ENCODE results near the gene HNRNPUL2.
"Not testable (repeated sequence)": the region's sequence is repeated elsewhere in the genome, so short reads cannot be mapped to it uniquely, and the experiment has no call there.

GRCh38 chr11:62760867-62761227 is 33.6 kb upstream of the HNRNPUL2 start:
- TF ChIP-seq, protein P1, sequence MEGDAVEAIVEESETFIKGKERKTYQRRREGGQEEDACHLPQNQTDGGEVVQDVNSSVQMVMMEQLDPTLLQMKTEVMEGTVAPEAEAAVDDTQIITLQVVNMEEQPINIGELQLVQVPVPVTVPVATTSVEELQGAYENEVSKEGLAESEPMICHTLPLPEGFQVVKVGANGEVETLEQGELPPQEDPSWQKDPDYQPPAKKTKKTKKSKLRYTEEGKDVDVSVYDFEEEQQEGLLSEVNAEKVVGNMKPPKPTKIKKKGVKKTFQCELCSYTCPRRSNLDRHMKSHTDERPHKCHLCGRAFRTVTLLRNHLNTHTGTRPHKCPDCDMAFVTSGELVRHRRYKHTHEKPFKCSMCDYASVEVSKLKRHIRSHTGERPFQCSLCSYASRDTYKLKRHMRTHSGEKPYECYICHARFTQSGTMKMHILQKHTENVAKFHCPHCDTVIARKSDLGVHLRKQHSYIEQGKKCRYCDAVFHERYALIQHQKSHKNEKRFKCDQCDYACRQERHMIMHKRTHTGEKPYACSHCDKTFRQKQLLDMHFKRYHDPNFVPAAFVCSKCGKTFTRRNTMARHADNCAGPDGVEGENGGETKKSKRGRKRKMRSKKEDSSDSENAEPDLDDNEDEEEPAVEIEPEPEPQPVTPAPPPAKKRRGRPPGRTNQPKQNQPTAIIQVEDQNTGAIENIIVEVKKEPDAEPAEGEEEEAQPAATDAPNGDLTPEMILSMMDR (IDR thresholded peaks at IDR 0.05) = not testable (repeated sequence)
- not testable (repeated sequence) for TF ChIP-seq EZH2phosphoT487, EZH2 (IDR thresholded peaks at IDR 0.05)

All from neural progenitor cell (in vitro differentiated cells).